Superior temporal gyrus (tissue), 1 donor: ENCODE data around the gene C2CD3.

Experiments used
- DNase-seq: peaks from one replicate; pipeline ENCODE4 v3.0.0-alpha.2; 2016; ENCODE audit errors: extremely low spot score

The C2CD3 gene

DNA sequence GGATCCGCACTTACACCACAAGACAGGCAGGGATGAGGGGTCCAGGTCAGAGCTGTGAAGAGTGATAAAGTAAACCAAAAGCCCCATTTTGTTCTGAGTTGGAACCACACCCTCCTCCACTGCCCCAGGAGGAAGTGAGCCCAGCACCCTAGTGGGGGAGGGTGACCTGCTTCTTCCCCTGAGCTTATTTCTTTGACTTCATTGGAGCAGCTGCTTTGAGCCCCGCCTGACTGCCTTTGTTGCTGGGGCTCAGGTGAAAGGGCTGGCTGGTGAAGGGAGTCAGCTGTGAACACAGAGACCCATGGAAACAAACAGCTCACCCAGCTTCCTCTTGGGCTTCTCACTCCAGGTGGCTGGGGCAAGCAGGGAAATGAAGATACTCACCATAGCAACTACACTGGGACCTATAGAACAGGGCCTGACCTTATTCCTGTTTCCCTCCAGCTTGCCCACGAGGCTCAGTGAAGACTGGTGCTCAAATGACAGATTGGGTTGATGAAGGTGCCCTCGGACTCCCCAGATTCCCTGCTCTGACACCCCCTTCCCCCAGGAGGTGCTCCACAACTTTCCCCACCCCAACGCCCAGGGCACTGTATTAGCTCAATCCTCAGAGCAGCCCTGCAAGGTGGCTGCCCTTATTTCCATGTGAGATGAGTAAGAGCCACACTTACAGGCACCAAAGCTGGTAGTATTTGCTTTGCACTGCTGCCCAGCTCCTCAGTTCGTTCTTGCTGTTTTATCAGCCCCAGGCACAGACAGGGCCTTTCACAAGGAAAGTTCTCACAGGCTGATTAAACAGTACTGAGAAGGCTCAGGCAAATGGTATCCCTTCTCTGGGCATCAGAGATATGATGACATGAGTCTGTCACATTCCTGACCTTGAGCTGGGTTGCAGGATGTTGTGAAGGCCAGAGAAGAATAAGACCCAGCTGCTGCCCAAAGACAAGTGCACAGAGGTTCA lies 190.5 kb downstream of the C2CD3 start:
- no peak for DNase-seq

GRCh38 chr11:73978576-73979086 lies 192.2 kb downstream of the C2CD3 start:
- no peak for DNase-seq

GRCh38 chr11:73977856-73978519 lies 192.8 kb downstream of the C2CD3 start:
- DNase-seq: no peak

DNA sequence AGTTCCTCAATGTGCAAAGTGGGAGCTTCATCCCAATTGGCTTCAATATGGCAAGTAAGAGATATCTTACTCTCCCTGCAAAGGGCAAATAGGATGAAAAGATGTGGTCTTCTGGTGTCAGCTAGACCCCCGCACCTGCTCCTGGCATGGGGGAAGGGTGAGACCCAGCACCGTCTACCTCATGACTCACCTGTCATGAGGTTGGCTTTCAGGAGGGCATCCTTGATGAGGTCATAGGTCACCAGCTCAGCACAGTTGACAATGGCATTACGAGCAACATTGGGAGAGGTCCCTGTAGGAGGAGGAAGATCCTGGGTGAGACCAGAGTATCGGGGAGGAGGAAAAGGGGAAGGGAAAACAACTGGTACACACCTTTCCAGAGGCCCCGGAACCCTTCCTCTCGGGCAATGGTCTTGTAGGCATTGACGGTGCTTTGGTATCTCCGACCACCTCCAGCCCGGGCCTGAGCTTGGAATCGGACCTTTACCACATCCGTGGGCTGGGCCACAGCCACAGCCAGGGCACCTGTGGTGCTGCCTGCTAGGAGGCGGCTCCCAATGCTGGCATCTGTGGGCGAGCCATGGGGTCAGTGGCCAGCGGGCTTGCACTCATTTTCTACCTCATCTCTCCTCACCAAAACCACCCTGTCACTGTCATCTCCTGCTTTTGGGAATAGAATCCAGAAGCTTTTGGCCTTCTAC lies 194.2 kb downstream of the C2CD3 start:
- DNase-seq: no peak

DNA sequence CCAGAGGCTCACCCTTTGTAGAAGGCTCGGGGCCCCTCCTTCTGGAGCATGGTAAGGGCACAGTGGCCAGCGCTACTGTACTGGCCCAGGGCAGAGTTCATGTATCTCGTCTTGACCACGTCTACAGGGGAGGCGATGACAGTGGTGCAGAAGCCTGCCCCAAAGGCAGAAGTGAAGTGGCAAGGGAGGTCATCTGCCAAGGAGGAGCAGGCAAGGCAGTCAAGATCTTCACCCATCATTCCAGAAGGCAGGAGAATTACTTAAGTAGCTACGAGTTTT lies 195.4 kb downstream of the C2CD3 start:
- no peak for DNase-seq

DNA sequence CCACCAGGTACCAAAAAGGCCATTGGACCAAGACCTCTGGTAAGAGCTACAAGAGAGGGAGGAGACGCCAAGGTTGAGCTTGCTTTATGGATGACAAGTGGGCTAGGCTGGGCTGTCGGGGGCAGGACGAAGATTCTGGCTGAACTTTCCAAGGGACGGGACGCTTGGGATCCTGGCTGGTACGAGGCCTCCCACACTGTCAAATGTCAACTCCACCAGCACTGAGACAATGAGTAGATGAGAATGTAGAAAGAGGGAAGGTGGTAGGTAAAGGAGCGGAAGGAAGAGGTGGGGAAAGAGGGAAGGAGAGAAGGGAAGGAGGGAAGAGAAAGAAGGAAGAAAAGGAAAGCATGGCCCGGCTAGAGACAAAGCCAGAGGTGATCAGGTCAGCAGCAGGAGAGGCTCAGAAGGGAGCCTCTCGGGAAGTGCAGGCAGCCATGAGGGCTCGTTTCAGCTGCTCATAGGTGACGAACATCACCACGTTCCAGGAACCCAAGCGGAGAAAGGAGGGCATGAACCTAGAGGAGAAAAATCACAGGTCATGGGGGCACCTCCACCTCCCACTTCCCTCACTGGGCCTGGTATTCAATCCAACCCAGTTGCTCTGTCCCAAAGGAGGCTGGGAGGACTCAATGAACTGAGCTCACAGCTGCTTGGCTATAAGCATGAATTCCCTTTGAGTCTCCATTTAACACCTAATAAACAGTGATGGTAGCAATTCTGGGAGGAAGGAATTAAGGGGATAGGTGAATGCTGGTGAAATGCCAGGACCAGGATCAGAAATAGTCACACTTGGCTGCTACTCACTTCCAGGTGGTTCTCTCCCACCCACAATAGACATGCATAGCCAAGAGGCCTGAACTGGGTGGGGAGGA lies 196.0 kb downstream of the C2CD3 start:
- DNase-seq: no peak

- DNase-seq: no peak
Observed at GRCh38 chr11:73972620-73973449, 198.0 kb downstream of the C2CD3 start.

DNA sequence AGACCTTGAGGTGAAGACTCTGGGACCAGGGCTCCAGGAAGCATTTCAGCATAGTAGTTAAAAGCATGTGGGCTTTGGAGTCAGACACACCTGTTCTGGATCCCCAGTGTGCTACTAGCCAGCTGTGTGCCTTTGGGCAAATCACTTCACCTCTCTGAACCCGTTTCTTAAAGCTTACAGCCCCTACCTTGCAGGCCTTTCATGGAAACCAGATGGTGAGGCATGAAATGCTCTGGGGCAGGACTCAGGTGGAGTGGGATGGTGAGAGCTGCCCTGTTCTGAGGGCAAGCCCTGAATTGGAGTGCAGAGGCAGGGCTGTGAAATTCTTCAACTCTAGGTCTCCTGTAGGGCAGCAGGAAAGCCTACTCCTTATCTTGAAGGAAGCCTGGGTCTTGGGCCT lies 198.6 kb downstream of the C2CD3 start:
- no peak for DNase-seq

DNA sequence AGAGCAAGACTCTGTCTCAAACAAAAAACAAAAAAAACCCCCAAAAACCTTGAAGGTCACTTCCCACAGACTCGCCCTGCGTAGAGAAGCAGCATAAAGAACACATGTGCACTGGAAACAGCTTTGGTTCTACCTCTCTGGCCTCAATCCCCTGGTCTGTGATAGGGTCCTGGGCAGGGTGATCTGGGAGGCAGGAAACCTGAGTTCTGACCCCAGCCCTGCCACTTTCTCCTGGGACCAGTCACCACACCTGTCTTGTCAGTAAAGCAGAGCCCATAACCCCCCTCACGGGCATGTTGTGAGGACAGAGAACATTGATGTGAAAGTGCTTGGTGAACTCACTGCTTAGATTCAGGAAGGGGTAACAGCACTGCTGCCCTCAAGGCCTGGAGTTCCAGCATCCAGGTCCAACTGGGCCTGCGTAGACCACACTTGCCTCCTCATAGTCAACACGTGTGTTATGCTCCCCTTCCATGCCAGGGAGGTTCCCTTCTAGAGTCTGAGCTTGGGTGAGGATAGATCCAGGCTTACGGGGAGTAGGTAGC lies 199.6 kb downstream of the C2CD3 start:
- DNase-seq: no peak

GRCh38 chr11:73969991-73970800 lies 200.6 kb downstream of the C2CD3 start:
- no peak for DNase-seq

DNA sequence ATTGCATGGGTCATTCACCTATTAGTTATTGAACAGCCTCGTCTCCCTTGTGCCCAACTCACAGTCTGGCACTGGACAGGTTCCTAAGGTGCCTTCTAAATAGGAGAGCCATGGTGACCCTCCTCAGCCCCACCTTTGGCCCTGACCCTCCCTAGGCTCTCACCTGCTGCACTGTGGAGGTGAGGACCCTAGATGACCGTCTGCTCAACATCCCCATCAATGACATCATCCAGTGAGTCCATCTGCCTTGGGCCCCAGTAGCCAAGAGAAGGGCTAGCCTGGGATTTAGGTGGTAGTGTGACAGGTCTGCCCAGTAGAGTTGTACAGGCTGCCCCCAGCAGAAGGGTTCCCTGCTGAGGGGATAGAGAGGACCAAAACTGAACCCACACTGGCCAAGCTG lies 201.7 kb downstream of the C2CD3 start:
- no peak for DNase-seq

GRCh38 chr11:73968356-73968966 lies 202.3 kb downstream of the C2CD3 start:
- DNase-seq: no peak

GRCh38 chr11:73965764-73966121 lies 205.1 kb downstream of the C2CD3 start:
- DNase-seq: no peak

- no peak for DNase-seq
Observed at GRCh38 chr11:73965076-73965763, 205.6 kb downstream of the C2CD3 start.

DNA sequence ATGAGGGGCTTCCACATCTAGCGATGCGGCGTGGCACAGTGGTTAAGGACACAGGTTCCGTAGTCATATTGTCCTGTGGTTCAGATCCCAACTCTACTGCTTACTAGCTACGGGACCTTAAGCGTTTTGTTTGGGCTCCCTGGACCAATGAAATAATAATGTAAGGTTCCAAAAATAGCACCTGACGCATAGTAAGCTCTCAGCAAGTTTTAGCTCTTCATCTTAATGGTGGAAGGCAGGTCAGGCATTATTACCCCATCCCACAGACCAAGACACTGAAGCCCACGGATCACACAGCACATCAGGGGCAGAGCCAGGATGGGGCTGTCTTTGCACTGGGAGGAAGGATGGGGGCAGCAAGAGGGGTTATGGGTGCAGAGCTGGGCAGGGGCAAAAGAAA lies 206.9 kb downstream of the C2CD3 start:
- no peak for DNase-seq
